Cardiac septum (tissue), 1 donor: Measurements from ENCODE around the gene FAM120A. TPM values are rescaled to one million over a fixed set of nuclear protein-coding genes. Genes with fewer than 3 reads are reported as not detected.
"Not testable (repeated sequence)": the region's sequence is repeated elsewhere in the genome, so short reads cannot be mapped to it uniquely, and the experiment has no call there.

Experiments used
- DNase-seq: peaks from one replicate; pipeline ENCODE4 v3.0.0-alpha.2; 2020; ENCODE audit warnings: low spot score
- intact Hi-C: fragments of 100-400 bp; cut with DNase I; formaldehyde crosslinking; loops from one replicate; pipeline ENCODE4 v1.14.0; 2022
- total RNA-seq: library from RNA; stranded (reverse); fragmentation: NEBNext Ultra II Directional; extraction: Animal tissue kit (Norgen Biotek cat#: 25700); gene quantifications from one replicate; pipeline ENCODE4 v1.2.1, GENCODE V29; 2021
- donor health status: DM: no; HTN: no; CAD: no.

FAM120A gene
- total RNA-seq, 1 donor from 2014 or later, result 116 TPM

DNA sequence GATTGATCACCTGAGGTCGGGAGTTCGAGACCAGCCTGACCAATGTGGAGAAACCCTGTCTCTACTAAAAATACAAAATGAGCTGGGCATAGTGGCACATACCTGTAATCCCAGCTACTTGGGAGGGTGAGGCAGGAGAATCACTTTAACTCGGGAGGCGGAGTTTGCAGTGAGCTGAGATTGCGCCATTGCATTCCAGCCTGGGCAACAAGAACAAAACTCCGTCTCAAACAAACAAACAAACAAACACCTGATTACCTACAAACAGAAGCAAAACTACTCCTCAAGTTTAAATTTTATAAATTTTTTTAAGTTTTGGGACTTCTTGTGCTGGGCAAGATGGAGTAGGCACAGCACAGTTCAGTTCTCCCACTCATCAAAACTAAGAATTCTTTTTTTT lies 12.2 kb upstream of the FAM120A start:
- DNase-seq, intact Hi-C loops: not testable (repeated sequence)

DNA sequence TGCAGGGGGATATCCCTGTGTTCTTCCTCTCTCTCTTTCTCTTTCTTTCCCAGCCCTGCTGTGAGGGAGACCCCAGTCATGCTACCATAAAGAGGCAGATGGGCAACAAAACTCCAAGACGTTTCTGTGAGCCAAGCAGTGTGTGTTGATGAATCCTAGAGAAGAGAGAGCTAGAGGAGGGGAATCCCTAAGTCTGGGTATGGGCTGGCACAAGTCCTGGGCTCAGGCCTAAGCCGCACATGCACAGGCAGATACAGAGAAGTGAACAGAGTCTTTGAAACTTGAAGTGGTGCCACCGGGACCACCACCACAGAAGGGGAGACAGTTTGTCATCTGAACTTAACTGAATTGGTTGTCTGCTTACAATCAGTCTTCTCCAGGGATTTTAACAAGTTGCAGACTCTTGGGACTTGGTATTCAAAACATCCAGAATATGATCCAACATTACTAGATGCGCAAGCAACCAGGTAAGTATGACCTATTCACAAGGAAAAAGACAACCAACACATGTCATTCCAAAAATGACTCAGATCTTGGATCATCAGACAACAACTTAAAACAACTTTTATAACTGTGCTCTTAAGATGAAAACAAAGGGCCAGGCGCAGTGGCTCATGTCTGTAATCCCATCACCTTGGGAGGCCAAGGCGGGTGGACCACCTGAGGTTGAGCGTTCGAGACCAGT lies 10.4 kb upstream of the FAM120A start:
- DNase-seq, result no peak
- intact Hi-C loops, result no loop called here

DNA sequence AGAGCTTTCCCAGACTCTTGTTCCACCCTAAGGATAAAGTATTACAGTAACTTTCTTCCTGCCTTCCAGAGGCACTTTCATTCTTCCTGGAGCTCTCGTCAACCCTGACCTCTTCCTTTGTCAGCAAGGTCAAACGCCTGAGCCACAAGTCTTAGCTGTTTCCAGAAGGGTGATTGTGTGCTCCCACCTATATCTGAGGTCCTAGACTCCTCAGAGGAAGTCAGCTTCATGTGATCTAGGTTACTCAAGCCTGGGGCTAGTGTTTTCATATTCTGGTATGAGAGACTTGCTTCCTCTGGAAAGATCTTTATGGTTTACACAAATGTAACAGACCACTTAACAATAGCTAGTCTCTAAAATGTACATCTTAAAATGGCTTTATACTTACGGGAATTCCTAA lies 5.4 kb upstream of the FAM120A start:
- DNase-seq, result no peak
- intact Hi-C loops, result no loop called here

DNA sequence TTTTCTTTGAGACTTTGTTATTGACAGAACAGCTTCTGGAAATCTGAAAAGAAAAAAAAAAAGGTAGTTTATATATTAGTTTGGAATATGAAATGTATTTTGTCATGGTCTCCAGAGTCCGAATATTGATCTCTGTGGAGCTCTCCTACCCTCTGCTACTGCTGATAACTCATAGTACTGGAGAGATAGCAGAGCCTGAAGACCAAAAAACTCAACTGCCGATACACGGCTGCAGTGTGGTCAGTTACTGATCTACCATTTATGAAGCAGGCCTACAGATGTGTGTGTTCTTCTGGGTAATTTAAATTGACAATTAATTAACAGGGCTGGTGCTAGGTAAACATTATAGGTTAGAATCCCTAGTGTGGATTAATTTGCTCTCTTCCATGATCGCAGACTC lies 3.8 kb upstream of the FAM120A start:
- intact Hi-C loops, result no loop called here
- DNase-seq, result no peak

DNA sequence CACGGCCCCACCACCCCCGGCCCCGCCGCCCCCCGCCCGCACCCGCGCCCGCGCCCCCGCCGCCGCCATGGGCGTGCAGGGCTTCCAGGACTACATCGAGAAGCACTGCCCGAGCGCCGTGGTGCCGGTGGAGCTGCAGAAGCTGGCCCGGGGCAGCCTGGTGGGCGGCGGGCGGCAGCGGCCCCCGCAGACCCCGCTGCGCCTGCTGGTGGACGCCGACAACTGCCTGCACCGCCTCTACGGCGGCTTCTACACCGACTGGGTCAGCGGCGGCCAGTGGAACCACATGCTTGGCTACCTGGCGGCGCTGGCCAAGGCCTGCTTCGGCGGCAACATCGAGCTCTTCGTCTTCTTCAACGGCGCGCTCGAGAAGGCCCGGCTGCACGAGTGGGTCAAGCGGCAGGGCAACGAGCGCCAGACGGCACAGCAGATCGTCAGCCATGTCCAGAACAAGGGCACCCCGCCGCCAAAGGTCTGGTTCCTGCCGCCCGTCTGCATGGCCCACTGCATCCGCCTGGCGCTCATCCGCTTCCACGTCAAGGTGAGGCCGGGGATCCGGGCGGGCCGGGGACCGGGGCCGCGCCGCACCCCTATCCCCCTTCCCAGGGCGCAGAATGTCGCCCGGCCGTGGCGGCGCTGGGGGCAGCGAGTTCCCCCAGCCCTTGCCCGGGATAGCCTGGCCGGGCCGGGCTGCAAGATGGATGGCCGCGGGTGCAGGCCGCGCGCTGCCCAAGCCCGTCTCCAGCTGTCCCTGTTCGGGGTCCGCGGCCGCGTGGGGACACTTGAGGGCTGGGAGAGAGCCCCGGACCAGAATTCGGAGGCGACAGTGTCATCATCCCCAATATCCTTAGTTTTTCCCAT lies 594 bp downstream of the FAM120A start:
- intact Hi-C loops, result loop anchor here (1.0 to 10.0 kb wide), 4 partner anchors 50 to 327 kb away; no protein-coding TSS in a partner anchor
- DNase-seq, result peak; percentile 80

DNA sequence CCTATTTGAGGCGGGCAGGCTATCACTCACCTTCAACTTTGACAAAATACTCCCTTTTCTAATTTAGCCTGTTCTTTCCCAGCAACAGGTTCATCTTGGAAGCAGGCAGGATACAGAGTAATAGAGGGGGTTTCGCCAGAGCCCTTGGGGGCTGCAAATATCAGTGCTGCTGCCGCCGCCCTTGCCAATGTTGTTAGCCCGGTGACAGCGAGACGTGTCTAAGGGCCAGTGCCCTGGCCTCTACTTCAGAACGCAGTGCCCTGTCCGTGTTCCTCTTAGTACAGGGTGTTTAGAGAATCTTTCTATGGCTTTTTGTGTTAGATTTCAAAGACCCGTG lies 1.2 kb downstream of the FAM120A start:
- DNase-seq, result peak; percentile 79

DNA sequence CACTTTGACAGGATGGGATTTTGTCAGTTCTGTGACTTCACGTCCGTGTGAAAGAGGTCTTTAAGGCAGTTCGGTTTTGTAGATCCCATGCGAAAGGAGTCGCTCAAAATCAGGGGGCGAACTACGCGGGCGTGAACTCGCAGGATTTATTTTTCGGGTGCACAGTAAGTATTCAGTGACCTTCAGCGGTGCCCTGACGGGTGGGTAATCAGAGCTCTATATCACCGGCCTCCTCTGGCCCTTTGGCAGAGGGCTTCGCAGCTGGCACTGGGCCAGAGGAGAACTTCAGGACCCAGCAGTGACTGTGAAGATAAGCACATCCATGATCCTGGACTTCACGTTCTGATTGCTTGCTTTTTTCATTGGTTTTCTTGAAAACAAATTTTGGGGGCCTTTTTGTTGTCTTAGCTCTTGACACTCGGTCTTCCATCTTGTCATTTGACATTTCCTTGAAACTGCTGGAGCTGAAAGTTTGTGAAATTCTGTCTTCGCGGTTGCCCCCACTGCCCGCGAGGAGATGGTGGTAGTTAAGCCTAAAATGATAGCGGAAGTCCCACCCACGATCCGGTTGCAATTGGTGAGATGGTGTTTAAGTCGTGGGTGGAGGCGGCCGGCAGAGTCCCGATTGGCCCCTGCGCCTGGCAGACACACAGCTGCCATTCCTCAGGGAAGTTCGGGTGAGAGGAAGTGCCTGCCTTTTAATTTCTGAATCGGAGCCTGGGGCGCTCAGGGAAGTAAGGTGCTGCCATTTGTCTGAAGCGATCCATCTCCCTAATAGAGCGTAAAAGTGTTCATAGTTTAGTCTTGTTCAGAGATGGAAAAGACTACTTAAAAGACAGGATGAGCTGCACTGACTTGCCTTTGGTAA lies 1.8 kb downstream of the FAM120A start, which contains the start of gene FAM120AOS:
TSS of gene FAM120AOS (minus strand) at position 535 of the 868 bp plus-strand sequence. CDS start 872 bp downstream, outside the sequence.
- peak; percentile 97 for DNase-seq
- intact Hi-C loops, result loop anchor here (5.0 to 10.0 kb wide), 3 partner anchors 49 to 328 kb away; no protein-coding TSS in a partner anchor

More for the DNA sequence above, 1.2 kb downstream of the FAM120A start:
- intact Hi-C loops, result loop anchor here (5.0 to 10.0 kb wide), 3 partner anchors 50 to 328 kb away; no protein-coding TSS in a partner anchor

DNA sequence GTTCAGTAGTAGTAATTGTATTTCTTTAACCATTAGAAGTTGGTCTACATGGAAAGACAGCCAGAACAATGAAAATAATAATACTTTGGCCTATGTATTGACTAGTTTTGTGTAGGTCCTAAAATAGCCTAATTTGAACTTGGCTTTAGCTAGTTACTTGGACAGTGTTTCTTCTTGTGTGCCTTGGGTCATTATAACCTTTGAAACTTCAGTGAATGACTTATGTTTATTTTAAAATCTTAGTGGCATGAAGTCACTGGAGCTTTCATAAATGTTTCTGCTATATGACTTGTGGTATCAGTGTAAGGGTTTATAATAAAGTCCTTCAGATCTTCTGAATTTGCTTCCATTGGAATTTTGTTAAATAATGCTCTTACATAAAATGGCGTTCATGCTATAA lies 4.5 kb downstream of the FAM120A start:
- no peak for DNase-seq
- intact Hi-C loops, result loop anchor here (10.0 kb wide), 1 partner anchor 331 kb away; no protein-coding TSS in a partner anchor

DNA sequence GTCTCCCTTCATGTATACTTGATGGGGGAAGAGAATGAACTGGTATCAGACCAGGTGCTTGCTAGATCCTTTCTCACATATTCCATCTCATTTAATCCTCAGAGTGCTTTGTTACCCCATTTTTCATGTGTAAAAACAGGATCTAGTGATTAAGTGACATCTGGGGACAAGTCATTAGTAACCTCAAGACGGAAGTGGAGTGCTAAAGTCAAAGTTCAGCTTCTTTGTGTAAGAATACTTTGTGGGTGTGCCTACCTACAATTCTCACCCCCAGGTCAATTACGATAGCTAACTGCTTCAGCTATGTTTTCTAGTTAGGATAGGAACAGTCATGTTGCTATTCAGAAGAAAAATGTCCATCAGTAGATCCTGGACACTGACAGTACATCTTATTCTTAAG lies 5.0 kb downstream of the FAM120A start:
- no peak for DNase-seq
- intact Hi-C loops, result loop anchor here (10.0 kb wide), 1 partner anchor 332 kb away; no protein-coding TSS in a partner anchor

DNA sequence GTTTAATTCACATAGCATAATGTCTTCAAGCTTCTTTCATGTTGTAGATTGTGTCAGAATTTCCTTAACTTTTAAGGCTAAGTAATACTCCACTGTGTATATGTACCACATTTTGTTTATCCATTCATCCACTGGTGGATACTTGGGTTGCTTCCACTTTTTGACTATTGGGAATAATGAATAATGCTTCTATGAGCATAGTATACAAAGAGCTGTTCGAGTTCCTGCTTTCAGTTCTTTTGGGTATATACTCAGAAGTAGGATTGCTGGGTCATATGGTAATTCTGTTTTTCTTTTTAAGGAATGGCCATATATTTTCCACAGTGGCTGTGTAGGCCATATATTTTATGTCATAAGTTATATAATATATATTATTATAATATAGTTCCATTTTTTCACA lies 5.5 kb downstream of the FAM120A start:
- intact Hi-C loops, result loop anchor here (10.0 kb wide), 1 partner anchor 332 kb away; no protein-coding TSS in a partner anchor
- no peak for DNase-seq

DNA sequence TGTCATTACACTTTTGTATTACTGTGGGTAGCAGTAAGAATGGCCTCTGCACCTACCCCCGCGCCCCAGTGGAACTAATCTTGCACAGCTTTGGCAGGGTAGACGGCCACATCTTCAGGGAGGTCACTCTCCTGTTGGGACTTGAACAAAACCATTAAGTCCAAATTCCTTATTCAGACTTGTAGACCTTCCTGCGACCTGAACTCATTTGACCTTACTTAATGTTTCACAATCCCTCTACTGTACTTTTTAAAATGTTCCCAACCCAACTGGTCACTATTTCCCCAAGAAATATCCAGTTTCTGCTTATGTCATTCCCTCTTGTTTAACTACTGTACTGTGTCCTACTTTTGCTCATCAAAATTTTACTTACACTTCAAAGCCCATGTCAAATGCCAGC lies 7.2 kb downstream of the FAM120A start:
- no peak for DNase-seq
- intact Hi-C loops, result loop anchor here (10.0 kb wide), 1 partner anchor 334 kb away; no protein-coding TSS in a partner anchor

DNA sequence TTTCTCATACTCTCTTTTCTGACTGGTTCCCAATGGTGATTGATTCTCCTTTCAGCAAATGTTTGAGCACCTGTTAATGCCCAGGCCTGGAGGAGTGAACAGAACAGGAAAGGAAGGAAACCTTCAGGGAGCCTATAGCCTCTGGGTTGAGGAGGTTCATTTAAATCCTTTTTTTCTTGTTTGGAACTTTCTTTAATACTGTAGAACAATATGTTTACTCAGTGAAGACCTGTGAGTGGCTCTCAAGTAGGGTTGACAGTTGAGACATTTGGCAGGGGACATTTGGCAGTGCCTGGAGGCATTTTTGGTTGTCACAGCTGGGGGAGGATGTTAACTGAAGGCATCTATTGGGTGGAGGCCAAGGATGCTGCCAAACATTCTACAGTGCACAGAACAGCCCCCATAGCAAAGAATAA lies 8.0 kb downstream of the FAM120A start:
- intact Hi-C loops, result loop anchor here (10.0 kb wide), 1 partner anchor 335 kb away; no protein-coding TSS in a partner anchor
- DNase-seq, result no peak

DNA sequence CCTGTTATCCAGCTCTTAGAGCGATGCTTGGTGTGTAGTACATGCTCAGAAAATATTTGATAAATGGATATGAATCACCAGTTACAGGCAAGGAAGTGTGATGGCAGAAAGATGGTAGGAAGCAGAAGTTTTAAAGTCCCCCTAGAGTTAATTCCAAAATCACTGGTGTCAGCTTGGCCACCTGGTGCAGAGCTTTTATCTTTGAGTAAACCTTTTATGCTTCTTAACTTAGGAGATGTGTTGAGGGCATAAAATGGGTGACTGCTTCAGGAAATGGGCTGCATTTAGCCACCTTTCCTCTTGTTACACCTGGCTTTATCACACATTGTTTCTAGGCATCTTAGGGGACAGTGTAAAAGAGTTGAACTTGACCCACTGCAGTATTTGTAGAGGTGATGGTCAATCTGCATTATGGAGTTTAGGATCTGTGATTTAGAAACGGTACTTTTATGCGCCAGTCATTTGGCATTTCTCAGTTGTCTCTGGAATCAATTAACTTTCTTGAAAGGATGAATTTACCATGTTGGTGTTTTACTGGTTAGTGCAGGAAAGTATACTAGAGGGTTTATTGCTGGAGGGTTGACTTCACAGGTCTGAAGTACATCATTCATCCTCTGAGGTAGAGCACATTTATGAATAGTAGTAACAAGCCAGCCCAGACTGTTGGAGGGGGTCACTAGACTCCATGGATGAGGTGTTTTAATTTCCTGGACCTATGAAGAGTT lies 9.4 kb downstream of the FAM120A start:
- intact Hi-C loops, result no loop called here

DNA sequence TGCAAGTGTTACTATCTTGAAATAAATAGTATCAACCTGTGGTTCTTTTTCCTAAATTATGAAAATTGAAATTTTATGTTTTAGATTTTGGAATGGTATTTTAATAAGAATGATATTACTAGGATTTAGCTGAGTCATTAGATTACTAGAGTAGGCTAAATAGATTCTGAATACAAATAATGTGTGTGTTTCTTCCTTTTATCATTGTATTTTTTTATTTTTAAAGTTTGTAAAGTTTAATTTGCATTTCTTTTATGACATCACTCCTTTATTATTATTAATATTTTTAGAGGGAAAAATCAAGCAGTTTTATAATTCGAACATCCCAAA lies 9.9 kb downstream of the FAM120A start:
- DNase-seq, result no peak
- intact Hi-C loops, result no loop called here

More for the DNA sequence above, 9.4 kb downstream of the FAM120A start:
- DNase-seq, result no peak

DNA sequence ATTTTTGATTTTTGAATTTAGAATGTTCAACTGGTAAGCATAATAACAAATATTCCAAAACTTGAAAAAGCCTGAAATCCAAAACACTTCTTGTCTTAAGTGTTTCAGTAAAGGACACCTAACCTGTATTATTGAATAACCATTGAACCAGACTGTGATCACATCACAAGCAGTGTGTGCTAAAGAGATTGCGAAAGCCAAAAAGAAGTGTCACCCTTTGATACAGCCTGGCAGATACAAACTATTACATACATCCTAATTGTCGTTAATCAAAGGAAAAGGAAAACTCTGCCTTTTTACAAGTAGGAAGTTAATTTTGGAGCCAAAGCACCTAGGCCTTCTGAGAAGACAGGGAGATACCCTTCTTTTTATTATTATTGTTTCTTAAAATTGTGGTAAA lies 10.3 kb downstream of the FAM120A start:
- intact Hi-C loops, result no loop called here
- no peak for DNase-seq

DNA sequence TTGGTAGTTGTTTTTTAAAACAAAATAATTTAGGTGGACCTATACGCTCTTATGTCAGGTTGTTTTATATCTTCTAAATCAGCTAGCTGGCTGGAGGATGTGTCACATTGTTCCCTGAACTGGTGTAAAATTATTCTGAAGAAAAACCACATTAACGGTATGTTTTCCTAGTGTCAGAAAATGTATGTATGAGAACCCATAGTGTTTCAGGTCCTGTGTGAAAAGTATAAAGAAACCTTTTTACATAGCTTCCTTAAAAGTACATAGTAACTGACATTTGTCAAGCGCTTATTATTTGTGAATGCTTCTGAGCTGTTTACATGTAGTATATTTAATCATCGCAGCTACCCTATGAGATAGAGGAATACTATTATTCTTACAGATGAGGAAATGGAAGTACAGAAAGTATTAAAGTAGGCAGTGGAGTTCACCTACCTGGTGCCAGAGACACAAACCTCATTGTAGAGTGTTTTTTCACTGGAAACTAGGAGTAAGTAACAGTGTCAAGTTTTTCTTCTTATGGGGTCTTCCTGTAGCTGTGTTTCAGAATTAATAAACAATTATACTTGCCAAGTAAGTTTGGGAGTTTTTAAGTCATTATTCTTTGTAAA lies 12.3 kb downstream of the FAM120A start:
- DNase-seq, result no peak
- intact Hi-C loops, result no loop called here

DNA sequence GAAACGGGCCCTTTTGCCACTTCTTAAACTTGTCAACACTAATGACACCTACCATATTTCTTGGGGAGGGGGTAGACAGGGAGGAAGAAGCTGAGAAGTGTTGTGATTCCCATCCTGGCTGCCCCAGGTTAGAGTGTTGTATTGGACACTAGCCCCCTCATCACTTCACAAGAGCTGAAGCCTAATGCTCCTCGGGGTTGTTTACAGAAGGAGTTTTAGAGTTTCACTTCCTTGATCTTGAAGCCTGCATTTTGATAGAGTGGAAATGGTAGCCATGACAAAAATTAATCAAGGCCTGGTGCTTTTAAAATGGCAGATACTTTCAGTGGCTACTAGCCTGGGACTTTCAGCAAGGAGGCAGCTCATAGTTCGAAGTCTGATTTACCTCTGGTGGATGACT lies 12.9 kb downstream of the FAM120A start:
- intact Hi-C loops, result no loop called here

DNA sequence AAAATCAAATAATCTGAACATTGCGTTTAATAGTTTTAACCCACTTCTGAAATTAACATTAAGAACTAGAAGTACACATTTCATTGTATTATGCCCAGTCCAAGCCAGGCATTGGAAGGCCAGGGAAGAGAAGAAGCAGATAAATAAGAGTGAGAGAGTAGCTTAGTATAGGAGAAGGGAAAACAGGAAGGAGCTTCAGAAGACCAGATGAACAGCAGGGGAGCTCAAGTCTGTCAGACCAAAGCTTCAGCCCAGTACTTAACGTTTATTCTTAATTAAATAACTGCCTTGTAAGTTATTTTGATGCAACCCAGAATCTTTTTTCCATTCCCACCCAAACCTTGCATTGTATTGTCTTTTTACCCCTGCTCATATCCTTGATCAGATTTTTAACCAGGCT lies 13.4 kb downstream of the FAM120A start:
- DNase-seq, result no peak
- intact Hi-C loops, result no loop called here

More for the DNA sequence above, 12.9 kb downstream of the FAM120A start:
- no peak for DNase-seq
